Activated B cell treated with CpG ODN at 0.5 μM for 24 hours (primary cell): ENCODE results near the gene TMEM100. TPM values are rescaled to one million over a fixed set of nuclear protein-coding genes. Genes with fewer than 3 reads are reported as not detected.

Experiments
- ATAC-seq: fragments of 200-7000 bp; cut with Tn5 transposase; one replicate; pipeline ENCODE4 v1.10.0; 2021; ENCODE audit warnings: low read depth, mild to moderate bottlenecking, moderate library complexity
- CTCF ChIA-PET: fragments of 350-600 bp; sonication (Branson Sonifier 250); formaldehyde crosslinking; loops from one replicate; lab custom pipeline; 2021; ENCODE audit warnings: antibody characterized with exemption; lab: Charles Lee
- POLR2A ChIA-PET: fragments of 350-600 bp; sonication (Branson Sonifier 250); formaldehyde crosslinking; loops from one replicate; lab custom pipeline; 2021; ENCODE audit warnings: antibody characterized with exemption; lab: Charles Lee
- DNase-seq: peaks from one replicate; pipeline ENCODE4 v3.0.0; 2022
- H3K27ac Mint-ChIP-seq: one replicate; pipeline ENCODE4 v1.8.0; 2020; ENCODE audit warnings: mixed read lengths
- H3K27me3 Mint-ChIP-seq: one replicate; pipeline ENCODE4 v1.8.0; 2021; ENCODE audit warnings: mixed read lengths
- H3K36me3 Mint-ChIP-seq: one replicate; pipeline ENCODE4 v1.8.0; 2021; ENCODE audit warnings: low read depth, mixed read lengths
- H3K4me1 Mint-ChIP-seq: one replicate; pipeline ENCODE4 v1.8.0; 2021; ENCODE audit warnings: mixed read lengths
- H3K4me3 Mint-ChIP-seq: one replicate; pipeline ENCODE4 v1.8.0; 2020; ENCODE audit warnings: mild to moderate bottlenecking, mixed read lengths
- H3K9me3 Mint-ChIP-seq: one replicate; pipeline ENCODE4 v1.8.0; 2020; ENCODE audit warnings: mixed read lengths
- CTCF ChIP-seq: fragments of 200-600 bp; IDR thresholded peaks from one replicate; pipeline ENCODE4 v1.8.0; 2022; ENCODE audit warnings: antibody characterized with exemption, mild to moderate bottlenecking
- intact Hi-C: fragments of 100-400 bp; cut with micrococcal nuclease; formaldehyde crosslinking; loops from one replicate; pipeline ENCODE4 v1.15.1; 2024
- total RNA-seq: library from RNA; stranded (reverse); gene quantifications from 2 replicates; pipeline ENCODE4 v1.2.3, GENCODE V29; 2022

The TMEM100 gene
- total RNA-seq, 1 donor from 2014 or later = not detected

DNA sequence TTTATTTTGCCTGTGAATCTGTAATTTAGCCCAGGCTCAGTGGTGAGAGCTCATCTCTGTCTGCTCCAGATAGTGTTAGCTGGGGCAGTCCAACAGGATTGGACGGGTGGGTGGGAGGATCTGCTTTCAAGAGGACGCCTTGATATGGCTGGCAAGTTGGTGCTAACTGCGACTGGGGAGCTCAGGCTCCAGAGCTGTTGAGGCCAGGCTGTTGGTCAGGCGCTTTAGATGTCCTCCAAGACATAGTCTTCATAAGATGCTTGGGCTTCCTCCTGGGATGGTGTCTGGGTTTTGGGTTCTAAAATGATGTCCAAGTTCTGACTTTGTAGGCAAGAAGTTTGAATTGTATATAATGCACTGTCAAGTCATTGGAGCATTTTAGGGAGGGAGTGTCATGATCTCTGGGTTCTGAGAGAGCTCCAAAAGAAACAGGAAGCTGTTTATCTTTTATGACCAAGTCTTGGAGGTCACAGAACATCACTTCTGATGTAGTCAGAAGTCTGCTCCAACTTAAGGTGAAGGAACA lies 15.4 kb upstream of the TMEM100 start:
- Mint-ChIP-seq H3K4me1 (peaks cover 19% of the 10 kb centered on the region), H3K27me3 (peaks cover 8% of the 10 kb centered on the region), H3K9me3 (no peaks in the 10 kb centered on the region), H3K4me3 (no peak overlapping the region), H3K27ac (no peak overlapping the region), H3K36me3 (no peaks in the 10 kb centered on the region)
- DNase-seq (no peak), ATAC-seq (no peak)
- intact Hi-C loops = no loop called here
- no peak for TF ChIP-seq CTCF
- ChIA-PET POLR2A (no interaction called here), CTCF (interaction anchor here (1.8 kb wide), 1 partner anchor 19 kb away, joined by 5 read pairs; no protein-coding TSS in a partner anchor)

DNA sequence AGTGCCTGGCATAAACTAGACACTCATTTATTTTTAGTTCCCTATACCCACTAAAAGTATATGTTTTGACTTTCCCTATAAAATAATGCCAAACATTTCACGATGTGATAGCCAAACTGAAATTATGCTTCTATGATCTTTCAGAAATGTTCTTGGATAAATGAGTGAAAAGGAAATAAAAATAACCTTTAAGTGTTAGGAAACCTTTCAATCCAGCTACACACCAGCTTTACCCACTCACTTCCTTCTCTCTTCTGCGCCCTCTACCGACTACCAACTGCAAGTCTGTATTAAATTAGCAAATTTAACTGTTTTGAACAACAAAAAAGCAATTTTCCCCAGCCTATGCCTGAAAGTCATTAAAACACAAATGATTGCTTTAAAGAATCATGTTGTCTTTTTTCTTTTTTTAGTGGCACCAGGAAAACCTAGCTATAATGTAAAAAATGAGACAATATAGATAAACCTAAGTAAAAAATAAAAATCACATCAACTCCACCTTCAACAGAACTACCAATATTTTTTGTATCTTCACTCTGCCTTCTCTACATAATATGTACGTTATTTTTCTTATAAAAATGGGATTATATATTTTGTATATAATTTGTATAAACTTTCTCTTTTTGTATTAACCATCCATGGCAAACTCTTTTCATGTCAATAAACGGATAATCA lies 13.2 kb upstream of the TMEM100 start:
- peaks cover 14% of the 10 kb centered on the region for H3K27me3 Mint-ChIP-seq
- TF ChIP-seq CTCF = peak; percentile 78
- H3K27ac Mint-ChIP-seq = no peak overlapping the region
- DNase-seq (no peak), ATAC-seq (no peak)
- peaks cover 10% of the 10 kb centered on the region for H3K4me1 Mint-ChIP-seq
- ChIA-PET POLR2A (interaction anchor here (1.2 kb wide), 1 partner anchor 15 kb away, joined by 3 read pairs; the partner anchor contains the start of gene PCTP), CTCF (interaction anchor here (0.7 to 3.4 kb wide), 6 partner anchors 13 to 209 kb away, joined by 3 to 21 read pairs (median 9); partner anchors contain the start of genes PCTP and TMEM100)
- H3K4me3 Mint-ChIP-seq = no peak overlapping the region
- H3K9me3 Mint-ChIP-seq = no peaks in the 10 kb centered on the region
- H3K36me3 Mint-ChIP-seq = no peaks in the 10 kb centered on the region
- intact Hi-C loops = loop anchor here (1.0 kb wide), 1 partner anchor 210 kb away; no protein-coding TSS in a partner anchor

DNA sequence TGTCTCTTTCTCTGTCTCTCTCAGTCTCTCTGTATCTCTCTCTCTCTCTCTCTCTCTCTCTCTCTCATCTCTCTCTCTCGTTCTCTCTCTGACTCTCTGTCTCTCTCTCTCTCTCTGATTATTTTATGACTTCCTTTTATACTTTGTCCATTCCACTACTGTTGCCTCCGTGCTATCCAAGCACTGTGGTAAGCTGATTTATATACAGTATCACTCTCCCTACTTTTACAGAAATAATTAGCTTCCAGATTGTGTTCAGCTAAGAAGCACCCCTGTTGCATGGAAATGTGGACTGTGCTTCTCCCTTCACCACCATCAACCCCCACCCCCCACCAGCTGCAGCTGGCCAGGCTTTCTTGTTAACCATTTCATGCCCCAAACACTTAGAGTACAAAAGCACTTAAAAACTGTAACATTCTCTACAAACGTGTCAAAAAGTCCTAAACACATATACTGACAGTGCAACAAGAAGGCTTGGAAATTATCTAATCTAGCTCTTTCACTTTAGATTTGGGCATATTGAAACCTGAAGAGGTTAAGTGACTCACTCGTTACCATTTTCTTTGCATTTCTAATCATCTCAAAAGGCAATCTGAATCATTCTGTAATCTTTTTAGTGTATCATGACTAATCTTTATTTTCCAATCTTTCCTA lies 11.6 kb upstream of the TMEM100 start:
- no peak for TF ChIP-seq CTCF
- no peaks in the 10 kb centered on the region for H3K9me3 Mint-ChIP-seq
- intact Hi-C loops = no loop called here
- CTCF ChIA-PET = interaction anchor here (1.2 to 3.4 kb wide), 5 partner anchors 12 to 208 kb away, joined by 3 to 21 read pairs (median 9); partner anchors contain the start of genes PCTP and TMEM100
- peaks cover 15% of the 10 kb centered on the region for H3K27me3 Mint-ChIP-seq
- DNase-seq (no peak), ATAC-seq (no peak)
- POLR2A ChIA-PET = no interaction called here
- no peak overlapping the region for H3K4me3 Mint-ChIP-seq
- H3K4me1 Mint-ChIP-seq = peaks cover 10% of the 10 kb centered on the region
- H3K36me3 Mint-ChIP-seq = no peaks in the 10 kb centered on the region
- no peak overlapping the region for H3K27ac Mint-ChIP-seq

- ATAC-seq (no peak), DNase-seq (no peak)
- no peak for TF ChIP-seq CTCF
- H3K4me3 Mint-ChIP-seq = no peak overlapping the region
- peaks cover 3% of the 10 kb centered on the region for H3K4me1 Mint-ChIP-seq
- POLR2A ChIA-PET = no interaction called here
- H3K27me3 Mint-ChIP-seq = peaks cover 33% of the 10 kb centered on the region
- H3K36me3 Mint-ChIP-seq = no peaks in the 10 kb centered on the region
- CTCF ChIA-PET = no interaction called here
- no peaks in the 10 kb centered on the region for H3K9me3 Mint-ChIP-seq
- H3K27ac Mint-ChIP-seq = no peak overlapping the region
- intact Hi-C loops = no loop called here
Measured at GRCh38 chr17:55731586-55732250, 9.1 kb upstream of the TMEM100 start.
